Lung (tissue), 12 donors: Measurements from ENCODE around the gene TBCK. TPM values are rescaled to one million over a fixed set of nuclear protein-coding genes. Genes with fewer than 3 reads are reported as not detected.

ENCODE experiments used
- ATAC-seq: fragments of 200-7000 bp; cut with Tn5 transposase; one replicate; pipeline ENCODE4 v1.9.1; 2020; ENCODE audit warnings: moderate number of reproducible peaks; ENCODE audit not compliant: insufficient read depth, low FRiP score
- DNase-seq, 3 donors: peaks; one replicate each; pipeline ENCODE4 v3.0.0-alpha.2; 2013 to 2017
- H3K27ac ChIP-seq, 2 donors: one replicate each; pipeline ENCODE4 v1.5.1; 2013; ENCODE audit warnings: mild to moderate bottlenecking in 2 of 2, moderate library complexity in 2 of 2, control low read depth in 1 of 2, inconsistent platforms in 1 of 2, low read depth in 1 of 2, low read length in 1 of 2
- H3K27me3 ChIP-seq, 3 donors: one replicate each; pipeline ENCODE4 v1.5.1; 2013; ENCODE audit warnings: low read length in 2 of 3; ENCODE audit not compliant: control insufficient read depth in 3 of 3, insufficient read depth in 3 of 3
- H3K36me3 ChIP-seq, 4 donors: one replicate each; pipeline ENCODE4 v1.5.1; 2013; ENCODE audit warnings: low read length in 4 of 4, mild to moderate bottlenecking in 1 of 4, moderate library complexity in 1 of 4; ENCODE audit not compliant: control insufficient read depth in 4 of 4, insufficient read depth in 4 of 4
- H3K4me1 ChIP-seq, 5 donors: one replicate each; pipeline ENCODE4 v1.5.1; 2013; ENCODE audit warnings: low read length in 5 of 5, mild to moderate bottlenecking in 2 of 5, moderate library complexity in 1 of 5; ENCODE audit not compliant: control insufficient read depth in 5 of 5, insufficient read depth in 5 of 5
- H3K4me3 ChIP-seq: one replicate; pipeline ENCODE4 v1.5.1; 2013; ENCODE audit warnings: mild to moderate bottlenecking, control low read depth, moderate library complexity
- H3K9ac ChIP-seq, 2 donors: one replicate each; pipeline ENCODE4 v1.5.1; 2013; ENCODE audit warnings: low read length in 2 of 2, control low read depth in 1 of 2; ENCODE audit not compliant: insufficient read depth in 1 of 2
- H3K9me3 ChIP-seq, 4 donors: one replicate each; pipeline ENCODE4 v1.5.1; 2013; ENCODE audit warnings: low read length in 3 of 4, mild to moderate bottlenecking in 1 of 4, moderate library complexity in 1 of 4; ENCODE audit not compliant: control insufficient read depth in 4 of 4, insufficient read depth in 3 of 4
- WGBS, 2 donors: extraction: QIAGEN DNeasy Blood & Tissue Kit; methylation state at CpG; one replicate each; pipeline ENCODE4 v1.1.7; 2013; 5-methylcytosine and 5-hydroxymethylcytosine counted together
- polyA plus RNA-seq, 2 donors: library from polyadenylated mRNA; stranded (reverse); fragments of 200-250 nt; gene quantifications; one replicate each; pipeline ENCODE4 v1.2.1, GENCODE V29; 2013
- total RNA-seq, 2 donors: library from RNA; depleted of rRNA in 1 of 2; stranded (reverse); fragments of >200 nt in 1 of 2; gene quantifications; one replicate each; pipeline ENCODE4 v1.2.1, GENCODE V29; 2014 to 2021
- TF ChIP-seq, protein P1 (sequence below): IDR thresholded peaks from 2 replicates; pipeline ENCODE4 v1.5.1; 2012; ENCODE audit warnings: mild to moderate bottlenecking; ENCODE audit errors: control extremely low read depth, extremely low read depth
- donor health status: control.
- donor health status: control.
- donor health status: Bipolar disorder and iron deficiency.
- donor health status: healthy.
- donor health status: DM: yes; HTN: yes; CAD: no.

TBCK gene
- total and polyA plus RNA-seq, 4 donors, result 6.7 to 71.2 (median 18.6) TPM

DNA sequence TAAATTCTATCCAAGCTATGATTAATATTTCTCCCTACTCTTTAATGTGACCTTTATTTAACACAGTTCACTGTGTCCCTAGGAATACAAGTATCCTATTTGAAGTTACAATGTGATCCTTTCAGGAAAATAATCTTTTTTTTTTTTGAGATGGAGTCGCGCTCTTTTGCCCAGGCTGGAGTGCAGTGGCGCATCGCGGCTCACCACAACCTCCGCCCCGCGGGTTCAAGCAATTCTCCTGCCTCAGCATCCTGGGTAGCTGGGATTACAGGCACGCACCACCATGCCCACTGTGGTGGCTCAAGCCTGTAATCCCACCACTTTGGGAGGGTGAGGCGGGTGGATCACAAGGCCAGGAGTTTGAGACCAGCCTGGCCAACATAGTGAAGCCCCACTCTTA is 21.9 kb downstream of the TBCK start:
- peaks cover 8 to 20% (median 12%) of the 10 kb centered on the region in 4 donors for H3K36me3 ChIP-seq
- 98% methylated on average over 10 of the region's 10 CpGs for WGBS, 2 donors
- H3K9ac ChIP-seq, result no peak overlapping the region
- TF ChIP-seq, protein P1, sequence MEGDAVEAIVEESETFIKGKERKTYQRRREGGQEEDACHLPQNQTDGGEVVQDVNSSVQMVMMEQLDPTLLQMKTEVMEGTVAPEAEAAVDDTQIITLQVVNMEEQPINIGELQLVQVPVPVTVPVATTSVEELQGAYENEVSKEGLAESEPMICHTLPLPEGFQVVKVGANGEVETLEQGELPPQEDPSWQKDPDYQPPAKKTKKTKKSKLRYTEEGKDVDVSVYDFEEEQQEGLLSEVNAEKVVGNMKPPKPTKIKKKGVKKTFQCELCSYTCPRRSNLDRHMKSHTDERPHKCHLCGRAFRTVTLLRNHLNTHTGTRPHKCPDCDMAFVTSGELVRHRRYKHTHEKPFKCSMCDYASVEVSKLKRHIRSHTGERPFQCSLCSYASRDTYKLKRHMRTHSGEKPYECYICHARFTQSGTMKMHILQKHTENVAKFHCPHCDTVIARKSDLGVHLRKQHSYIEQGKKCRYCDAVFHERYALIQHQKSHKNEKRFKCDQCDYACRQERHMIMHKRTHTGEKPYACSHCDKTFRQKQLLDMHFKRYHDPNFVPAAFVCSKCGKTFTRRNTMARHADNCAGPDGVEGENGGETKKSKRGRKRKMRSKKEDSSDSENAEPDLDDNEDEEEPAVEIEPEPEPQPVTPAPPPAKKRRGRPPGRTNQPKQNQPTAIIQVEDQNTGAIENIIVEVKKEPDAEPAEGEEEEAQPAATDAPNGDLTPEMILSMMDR, result no peak
- no peaks in the 10 kb centered on the region for H3K4me1 ChIP-seq
- no peaks in the 10 kb centered on the region for H3K27me3 ChIP-seq
- no peak for ATAC-seq
- H3K4me3 ChIP-seq, result no peak overlapping the region
- H3K27ac ChIP-seq, result no peak overlapping the region
- no peaks in the 10 kb centered on the region for H3K9me3 ChIP-seq
- DNase-seq, result no peak

DNA sequence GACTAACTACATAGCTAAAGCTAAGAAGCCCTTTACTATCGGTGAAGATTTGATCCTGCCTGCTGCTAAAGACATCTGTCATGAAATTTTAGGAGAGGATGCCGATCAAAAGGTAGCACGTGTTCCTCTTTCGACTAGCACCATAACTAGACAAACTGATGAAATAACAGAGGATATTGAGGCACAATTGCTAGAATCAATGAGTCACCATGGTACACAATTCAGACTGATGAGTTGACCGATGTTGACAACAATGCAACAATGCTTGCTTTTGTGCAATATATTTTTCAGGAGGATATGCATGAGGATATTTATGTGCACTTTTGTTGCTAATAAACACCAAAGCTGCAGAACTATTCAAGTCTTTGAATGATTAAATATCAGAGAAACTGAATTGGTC is 24.3 kb downstream of the TBCK start:
- ATAC-seq (no peak), DNase-seq (no peak)
- no peaks in the 10 kb centered on the region for H3K4me1 ChIP-seq
- H3K27ac ChIP-seq, result no peak overlapping the region
- 97 to 98% methylated on average over 5 of the region's 5 CpGs for WGBS, 2 donors
- no peaks in the 10 kb centered on the region for H3K9me3 ChIP-seq
- H3K27me3 ChIP-seq, result no peaks in the 10 kb centered on the region
- TF ChIP-seq, protein P1, result no peak
- H3K9ac ChIP-seq, result no peak overlapping the region
- H3K36me3 ChIP-seq, result peaks cover 8 to 22% (median 15%) of the 10 kb centered on the region in 4 donors
- H3K4me3 ChIP-seq, result no peak overlapping the region

DNA sequence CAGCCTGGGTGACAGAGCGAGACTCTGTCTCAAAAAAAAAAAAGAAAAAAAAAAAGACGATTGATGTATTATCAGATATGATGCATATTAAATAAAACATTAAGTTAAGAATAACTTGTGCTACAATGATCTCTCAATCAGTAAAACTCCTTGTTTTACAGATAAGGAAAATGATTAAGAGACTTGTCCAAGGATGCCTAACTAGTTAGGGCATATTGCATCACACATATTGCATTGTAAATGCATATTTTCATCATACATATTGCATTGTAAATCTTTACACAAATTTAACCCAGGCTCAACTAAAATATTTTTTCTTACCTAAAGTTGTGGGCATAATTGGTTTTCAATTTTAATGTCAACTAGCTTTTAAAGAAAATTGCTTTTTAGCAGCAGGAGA is 26.3 kb downstream of the TBCK start:
- no peaks in the 10 kb centered on the region for H3K4me1 ChIP-seq
- no peak overlapping the region for H3K9ac ChIP-seq
- H3K9me3 ChIP-seq, result no peaks in the 10 kb centered on the region
- WGBS, 2 donors, result 88 to 92% methylated on average over 2 of the region's 2 CpGs
- ATAC-seq (no peak), DNase-seq (no peak)
- H3K27ac ChIP-seq, result no peak overlapping the region
- peaks cover 9 to 25% (median 14%) of the 10 kb centered on the region in 4 donors for H3K36me3 ChIP-seq
- TF ChIP-seq, protein P1, result no peak
- no peak overlapping the region for H3K4me3 ChIP-seq
- H3K27me3 ChIP-seq, result no peaks in the 10 kb centered on the region

DNA sequence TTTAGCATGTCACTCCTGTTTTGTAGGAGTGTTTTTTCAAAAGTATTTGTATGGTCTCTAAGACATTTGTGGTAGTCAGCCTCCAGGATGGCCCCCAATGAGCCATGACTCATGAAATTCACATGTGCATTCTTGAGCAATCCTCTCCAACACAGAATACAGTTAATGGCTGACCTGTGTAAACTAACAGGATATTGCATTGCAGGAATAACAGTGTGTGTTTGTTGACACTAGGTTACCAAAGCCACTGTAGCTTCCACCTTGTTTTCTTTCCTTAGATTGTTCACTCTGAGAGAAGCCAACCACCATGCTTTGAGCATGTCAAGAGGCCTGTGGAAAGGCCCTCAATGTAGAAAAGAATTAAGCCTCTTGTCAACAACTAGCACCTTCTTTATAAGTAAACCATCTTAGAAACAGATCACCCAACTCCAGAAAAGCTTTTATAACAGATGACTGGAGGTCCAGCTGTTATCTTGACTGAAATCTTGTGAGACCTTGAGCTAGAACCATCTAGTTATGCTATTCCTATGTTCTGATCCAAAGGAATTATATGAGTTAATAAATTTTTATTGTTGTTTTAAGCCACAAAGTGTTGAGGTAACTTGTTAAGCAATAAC is 28.5 kb downstream of the TBCK start:
- no peaks in the 10 kb centered on the region for H3K9me3 ChIP-seq
- H3K9ac ChIP-seq, result no peak overlapping the region
- H3K4me3 ChIP-seq, result no peak overlapping the region
- H3K27me3 ChIP-seq, result no peaks in the 10 kb centered on the region
- no peak overlapping the region for H3K27ac ChIP-seq
- TF ChIP-seq, protein P1, result no peak
- H3K4me1 ChIP-seq, result no peaks in the 10 kb centered on the region
- no peak for DNase-seq
- H3K36me3 ChIP-seq, result peaks cover 6 to 15% (median 8%) of the 10 kb centered on the region in 4 donors
- ATAC-seq, result peak; percentile 19
